PC-3 (cell line): ENCODE results near the gene TCERG1L.

Experiments
- EZH2 ChIP-seq: fragments of 300-600 bp; sonication (generic); IDR thresholded peaks from one replicate; pipeline ENCODE4 v1.6.1; 2017; ENCODE audit warnings: antibody characterized with exemption, mild to moderate bottlenecking, low read length; ENCODE audit not compliant: unreplicated experiment
- EZH2phosphoT487 ChIP-seq: fragments of 300-600 bp; sonication (generic); IDR thresholded peaks from 2 replicates; pipeline ENCODE4 v1.6.1; 2018; ENCODE audit warnings: mild to moderate bottlenecking, antibody characterized with exemption, low read length, borderline replicate concordance
- TF ChIP-seq, protein P1 (sequence below): fragments of 300-600 bp; sonication (generic); conservative IDR thresholded peaks from 2 replicates; pipeline ENCODE4 v1.5.1; 2017; ENCODE audit warnings: antibody characterized with exemption, low read depth, mild to moderate bottlenecking, low read length

DNA sequence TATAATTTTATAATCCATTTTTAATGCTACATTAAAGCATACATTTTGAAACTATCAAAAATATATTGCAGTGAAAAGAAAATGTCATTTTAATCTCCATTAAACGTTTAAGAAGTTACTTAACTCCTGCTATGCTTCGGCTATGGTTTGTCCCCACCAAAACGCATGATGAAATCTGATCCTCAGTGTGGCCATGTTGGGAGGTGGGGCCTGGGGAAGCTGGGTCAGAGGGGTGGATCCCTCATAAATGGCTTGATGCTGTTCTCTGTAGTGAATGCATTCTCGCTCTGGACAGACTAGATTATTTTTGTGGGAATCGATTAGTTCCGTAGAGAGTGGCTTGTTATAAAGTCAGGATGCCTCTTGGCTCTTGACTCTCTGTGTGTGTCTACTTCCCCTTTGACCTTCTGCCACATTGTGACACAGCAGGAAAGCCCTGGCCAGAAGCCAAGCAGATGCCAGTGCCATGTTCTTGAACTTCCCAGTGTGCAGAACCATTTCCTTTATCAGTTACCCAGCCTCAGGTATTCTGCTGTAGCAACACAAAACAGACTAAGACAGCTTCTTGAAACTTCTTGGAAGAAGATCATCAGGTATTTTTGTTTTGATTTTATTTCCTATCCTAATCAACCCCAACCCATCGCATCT, 77.8 kb downstream of the TCERG1L start:
- TF ChIP-seq, protein P1, sequence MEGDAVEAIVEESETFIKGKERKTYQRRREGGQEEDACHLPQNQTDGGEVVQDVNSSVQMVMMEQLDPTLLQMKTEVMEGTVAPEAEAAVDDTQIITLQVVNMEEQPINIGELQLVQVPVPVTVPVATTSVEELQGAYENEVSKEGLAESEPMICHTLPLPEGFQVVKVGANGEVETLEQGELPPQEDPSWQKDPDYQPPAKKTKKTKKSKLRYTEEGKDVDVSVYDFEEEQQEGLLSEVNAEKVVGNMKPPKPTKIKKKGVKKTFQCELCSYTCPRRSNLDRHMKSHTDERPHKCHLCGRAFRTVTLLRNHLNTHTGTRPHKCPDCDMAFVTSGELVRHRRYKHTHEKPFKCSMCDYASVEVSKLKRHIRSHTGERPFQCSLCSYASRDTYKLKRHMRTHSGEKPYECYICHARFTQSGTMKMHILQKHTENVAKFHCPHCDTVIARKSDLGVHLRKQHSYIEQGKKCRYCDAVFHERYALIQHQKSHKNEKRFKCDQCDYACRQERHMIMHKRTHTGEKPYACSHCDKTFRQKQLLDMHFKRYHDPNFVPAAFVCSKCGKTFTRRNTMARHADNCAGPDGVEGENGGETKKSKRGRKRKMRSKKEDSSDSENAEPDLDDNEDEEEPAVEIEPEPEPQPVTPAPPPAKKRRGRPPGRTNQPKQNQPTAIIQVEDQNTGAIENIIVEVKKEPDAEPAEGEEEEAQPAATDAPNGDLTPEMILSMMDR, result no peak
- TF ChIP-seq EZH2 (no peak), EZH2phosphoT487 (no peak)
